ENCODE measurements around the gene MYO18A. TPM values are rescaled to one million over a fixed set of nuclear protein-coding genes. Genes with fewer than 3 reads are reported as not detected.
"Not testable (repeated sequence)": the region's sequence is repeated elsewhere in the genome, so short reads cannot be mapped to it uniquely, and the experiment has no call there.

The MYO18A gene
- total RNA-seq, 1 experiment from 2014 or later: 37.2 TPM

DNA sequence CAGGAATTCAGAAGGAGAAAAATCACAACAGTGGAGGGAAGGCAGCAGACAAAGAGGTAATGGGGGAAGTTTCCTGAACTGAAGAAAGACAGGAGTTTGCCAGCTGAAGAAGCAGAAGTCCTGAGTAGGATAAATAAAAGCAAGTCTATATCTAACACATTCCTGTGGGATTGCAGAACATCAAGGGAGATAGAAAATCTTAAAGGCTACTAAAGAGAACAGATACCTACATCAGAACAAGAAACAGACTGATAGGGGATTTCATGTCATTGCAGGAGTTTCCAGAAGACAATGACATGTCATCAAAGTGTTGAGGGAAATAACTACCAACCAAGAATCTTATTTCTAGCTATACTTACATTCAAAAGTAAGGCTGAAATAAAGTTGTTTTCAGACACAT lies 45.2 kb upstream of the MYO18A start:
- Histone ChIP-seq H3K9me3 (ENCODE audit: control insufficient read depth in 1 of 2, insufficient read depth in 1 of 2, low read depth in 1 of 2, low read length in 2 of 2) (no peaks in the 10 kb centered on the region), H4K20me1 (ENCODE audit: insufficient read depth) (no peaks in the 10 kb centered on the region), H3K4me2 (ENCODE audit: low read length) (no peak overlapping the region), H3K36me3 (ENCODE audit: control insufficient read depth in 1 of 2, insufficient read depth in 2 of 2, low read length in 2 of 2) (no peaks in the 10 kb centered on the region), H2AFZ (ENCODE audit: low read depth, low read length, poor library complexity, severe bottlenecking) (no peak overlapping the region), H3K79me2 (ENCODE audit: insufficient read depth, low read length) (peaks cover 18% of the 10 kb centered on the region; the same call in 1 of the 2 replicates), H3K9ac (ENCODE audit: low read length) (no peak overlapping the region), H3K4me3 (replicated peaks in 1 of 2; ENCODE audit: low read depth in 1 of 2, low read length in 2 of 2) (no peak overlapping the region), H3K27ac (ENCODE audit: low read depth, low read length) (no peak overlapping the region), H3K9me2 (ENCODE audit: insufficient read depth) (no peaks in the 10 kb centered on the region), H3K4me1 (ENCODE audit: control insufficient read depth in 1 of 2, insufficient read depth in 2 of 2, low read length in 2 of 2) (no peaks in the 10 kb centered on the region), H3K27me3 (ENCODE audit: insufficient read depth, low read length) (no peaks in the 10 kb centered on the region)
- BruUV-seq (replicated peaks): no TSS peak
- no peak for TF ChIP-seq TCF7L2 (IDR thresholded peaks at IDR 0.05; ENCODE audit: borderline replicate concordance, extremely low read depth, insufficient read depth, insufficient read length)
- CTCF ChIA-PET: interaction anchor here (0.7 to 1.2 kb wide), 2 partner anchors 27 to 77 kb away, joined by 4 read pairs; no protein-coding TSS in a partner anchor
- POLR2A ChIA-PET: no interaction called here
- RAD21 ChIA-PET (ENCODE audit: low non-redundant PET in 1 of 2, low total read pairs in 2 of 2, uncharacterized antibody in 2 of 2, unreplicated experiment in 2 of 2): no interaction called here
- DNase-seq (ENCODE audit: low read depth, low spot score) (no peak), ATAC-seq (no peak)
- intact Hi-C loops (cut with micrococcal nuclease): no loop called here

GRCh38 chr17:29221338-29221737 lies 41.1 kb upstream of the MYO18A start:
- CTCF ChIA-PET: interaction anchor here (2.2 to 5.6 kb wide), 2 partner anchors 73 to 104 kb away, joined by 5 to 127 read pairs; no protein-coding TSS in a partner anchor
- peaks cover 16% of the 10 kb centered on the region; the same call in 1 of the 2 replicates for H3K79me2 ChIP-seq (ENCODE audit: insufficient read depth, low read length)
- H3K27me3 ChIP-seq (ENCODE audit: insufficient read depth, low read length); RAD21 ChIA-PET (ENCODE audit: low non-redundant PET in 1 of 2, low total read pairs in 2 of 2, uncharacterized antibody in 2 of 2, unreplicated experiment in 2 of 2); H3K27ac ChIP-seq (ENCODE audit: low read depth, low read length); H2AFZ ChIP-seq (ENCODE audit: low read depth, low read length, poor library complexity, severe bottlenecking); DNase-seq (ENCODE audit: low read depth, low spot score); H3K4me1 ChIP-seq (ENCODE audit: control insufficient read depth in 1 of 2, insufficient read depth in 2 of 2, low read length in 2 of 2); H3K9me2 ChIP-seq (ENCODE audit: insufficient read depth); H3K4me3 ChIP-seq (replicated peaks in 1 of 2; ENCODE audit: low read depth in 1 of 2, low read length in 2 of 2); BruUV-seq (replicated peaks); H3K36me3 ChIP-seq (ENCODE audit: control insufficient read depth in 1 of 2, insufficient read depth in 2 of 2, low read length in 2 of 2); intact Hi-C loops (cut with micrococcal nuclease); ATAC-seq; H3K4me2 ChIP-seq (ENCODE audit: low read length); H3K9me3 ChIP-seq (ENCODE audit: control insufficient read depth in 1 of 2, insufficient read depth in 1 of 2, low read depth in 1 of 2, low read length in 2 of 2); POLR2A ChIA-PET; H3K9ac ChIP-seq (ENCODE audit: low read length); H4K20me1 ChIP-seq (ENCODE audit: insufficient read depth): not testable (repeated sequence)

All from HCT116 (cell line).